Measurements from ENCODE around the gene LAMA5.

Gene LAMA5

GRCh38 chr20:62287129-62287528 is 80.0 kb downstream of the LAMA5 start:
- DNase-seq (ENCODE audit: low read depth) = no peak
- no peak for TF ChIP-seq CTCF (IDR thresholded peaks at IDR 0.05; ENCODE audit: low read depth, low read length, missing control alignments)
- H3K4me3 ChIP-seq (ENCODE audit: low read depth, low read length) = no peak overlapping the region

- H3K4me3 ChIP-seq (ENCODE audit: low read depth, low read length) = no peak overlapping the region
- no peak for DNase-seq (ENCODE audit: low read depth)
- TF ChIP-seq CTCF (IDR thresholded peaks at IDR 0.05; ENCODE audit: low read depth, low read length, missing control alignments) = no peak
These were observed 80.5 kb downstream of the LAMA5 start for GRCh38 chr20:62286493-62287064.

GRCh38 chr20:62285722-62286121 is 81.4 kb downstream of the LAMA5 start:
- DNase-seq (ENCODE audit: low read depth) = no peak
- no peak for TF ChIP-seq CTCF (IDR thresholded peaks at IDR 0.05; ENCODE audit: low read depth, low read length, missing control alignments)
- no peak overlapping the region for H3K4me3 ChIP-seq (ENCODE audit: low read depth, low read length)

- no peak overlapping the region for H3K4me3 ChIP-seq (ENCODE audit: low read depth, low read length)
- no peak for DNase-seq (ENCODE audit: low read depth)
- TF ChIP-seq CTCF (IDR thresholded peaks at IDR 0.05; ENCODE audit: low read depth, low read length, missing control alignments) = no peak
These were observed 82.0 kb downstream of the LAMA5 start for GRCh38 chr20:62285151-62285550.

- no peak for DNase-seq (ENCODE audit: low read depth)
- H3K4me3 ChIP-seq (ENCODE audit: low read depth, low read length) = no peak overlapping the region
- no peak for TF ChIP-seq CTCF (IDR thresholded peaks at IDR 0.05; ENCODE audit: low read depth, low read length, missing control alignments)
These were observed 82.7 kb downstream of the LAMA5 start for GRCh38 chr20:62284448-62284847.

GRCh38 chr20:62282877-62283503 is 84.1 kb downstream of the LAMA5 start:
- DNase-seq (ENCODE audit: low read depth) = no peak
- no peak for TF ChIP-seq CTCF (IDR thresholded peaks at IDR 0.05; ENCODE audit: low read depth, low read length, missing control alignments)
- H3K4me3 ChIP-seq (ENCODE audit: low read depth, low read length) = no peak overlapping the region

- no peak for TF ChIP-seq CTCF (IDR thresholded peaks at IDR 0.05; ENCODE audit: low read depth, low read length, missing control alignments)
- H3K4me3 ChIP-seq (ENCODE audit: low read depth, low read length) = no peak overlapping the region
- DNase-seq (ENCODE audit: low read depth) = no peak
These were observed 85.0 kb downstream of the LAMA5 start for GRCh38 chr20:62282103-62282502.

All from GM12864 (cell line).